Central memory CD8-positive, alpha-beta T cell (primary cell): ENCODE measurements around the gene C10orf95.
A peak's percentile ranks its signal among the peaks of the same experiment; 100 is the strongest.

Experiments used
- ATAC-seq: fragments of 150-1000 bp; cut with Tn5 transposase; replicated peaks from 2 replicates; pipeline ENCODE4 v1.10.0; 2022; ENCODE audit warnings: mild to moderate bottlenecking, moderate FRiP score, moderate number of reproducible peaks; ENCODE audit not compliant: poor library complexity, severe bottlenecking; ENCODE audit errors: extremely low read depth
- DNase-seq, 2 donors: peaks; one replicate each; pipeline ENCODE4 v3.0.0; 2021; ENCODE audit warnings: low spot score in 2 of 2
- H3K27ac Mint-ChIP-seq: one replicate; pipeline ENCODE4 v1.8.0; 2022; ENCODE audit warnings: low read depth, mild to moderate bottlenecking, moderate library complexity, mixed read lengths
- H3K27me3 Mint-ChIP-seq: one replicate; pipeline ENCODE4 v1.8.0; 2022; ENCODE audit warnings: mixed read lengths
- H3K36me3 Mint-ChIP-seq: one replicate; pipeline ENCODE4 v1.8.0; 2022; ENCODE audit warnings: mild to moderate bottlenecking, moderate library complexity, mixed read lengths; ENCODE audit not compliant: insufficient read depth
- H3K4me1 Mint-ChIP-seq: one replicate; pipeline ENCODE4 v1.8.0; 2022; ENCODE audit warnings: mixed read lengths
- H3K4me3 Mint-ChIP-seq: one replicate; pipeline ENCODE4 v1.8.0; 2022; ENCODE audit warnings: mild to moderate bottlenecking, moderate library complexity, mixed read lengths
- H3K9me3 Mint-ChIP-seq: one replicate; pipeline ENCODE4 v1.8.0; 2022; ENCODE audit warnings: mixed read lengths

The C10orf95 gene

GRCh38 chr10:102414749-102415148, 36.6 kb downstream of the C10orf95 start:
- DNase-seq (no peak), ATAC-seq (no peak)
- H3K36me3 Mint-ChIP-seq, result peaks cover 10% of the 10 kb centered on the region
- H3K27me3 Mint-ChIP-seq, result peaks cover 82% of the 10 kb centered on the region
- H3K9me3 Mint-ChIP-seq, result no peaks in the 10 kb centered on the region
- no peak overlapping the region for H3K27ac Mint-ChIP-seq
- H3K4me1 Mint-ChIP-seq, result peaks cover 18% of the 10 kb centered on the region
- H3K4me3 Mint-ChIP-seq, result no peak overlapping the region

GRCh38 chr10:102413806-102414561, 37.4 kb downstream of the C10orf95 start:
- Mint-ChIP-seq H3K4me3 (no peak overlapping the region), H3K27me3 (peaks cover 89% of the 10 kb centered on the region), H3K4me1 (peaks cover 16% of the 10 kb centered on the region), H3K9me3 (no peaks in the 10 kb centered on the region), H3K36me3 (peaks cover 11% of the 10 kb centered on the region), H3K27ac (no peak overlapping the region)
- ATAC-seq (no peak), DNase-seq (no peak)

- Mint-ChIP-seq H3K4me3 (no peak overlapping the region), H3K4me1 (peaks cover 20% of the 10 kb centered on the region), H3K27me3 (peaks cover 92% of the 10 kb centered on the region), H3K36me3 (peaks cover 13% of the 10 kb centered on the region), H3K9me3 (no peaks in the 10 kb centered on the region), H3K27ac (no peak overlapping the region)
- ATAC-seq, result no peak
- no peak for DNase-seq
Measured at GRCh38 chr10:102413053-102413705, 38.2 kb downstream of the C10orf95 start.

GRCh38 chr10:102412293-102412692, 39.0 kb downstream of the C10orf95 start:
- Mint-ChIP-seq H3K4me3 (no peak overlapping the region), H3K27ac (no peak overlapping the region), H3K9me3 (no peaks in the 10 kb centered on the region), H3K27me3 (peaks cover 92% of the 10 kb centered on the region), H3K4me1 (peaks cover 22% of the 10 kb centered on the region), H3K36me3 (peaks cover 14% of the 10 kb centered on the region)
- no peak for DNase-seq
- ATAC-seq, result no peak

- Mint-ChIP-seq H3K27me3 (peaks cover 88% of the 10 kb centered on the region), H3K4me1 (peaks cover 22% of the 10 kb centered on the region), H3K27ac (no peak overlapping the region), H3K4me3 (peak overlapping the region; percentile 57), H3K36me3 (peaks cover 11% of the 10 kb centered on the region), H3K9me3 (no peaks in the 10 kb centered on the region)
- DNase-seq (no peak), ATAC-seq (no peak)
Measured at GRCh38 chr10:102411341-102412255, 39.7 kb downstream of the C10orf95 start.

- no peak for DNase-seq
- Mint-ChIP-seq H3K27ac (no peak overlapping the region), H3K4me3 (peak overlapping the region; percentile 57), H3K9me3 (no peaks in the 10 kb centered on the region), H3K27me3 (peaks cover 77% of the 10 kb centered on the region), H3K4me1 (peaks cover 22% of the 10 kb centered on the region), H3K36me3 (peaks cover 17% of the 10 kb centered on the region)
- ATAC-seq, result no peak
Measured at GRCh38 chr10:102410429-102411073, 40.8 kb downstream of the C10orf95 start.

- no peak for DNase-seq
- Mint-ChIP-seq H3K27me3 (peaks cover 70% of the 10 kb centered on the region), H3K4me3 (peak overlapping the region; percentile 70), H3K4me1 (peaks cover 22% of the 10 kb centered on the region), H3K36me3 (peaks cover 23% of the 10 kb centered on the region), H3K9me3 (no peaks in the 10 kb centered on the region), H3K27ac (no peak overlapping the region)
- no peak for ATAC-seq
Measured at GRCh38 chr10:102409604-102410428, 41.5 kb downstream of the C10orf95 start.

- no peak for DNase-seq
- Mint-ChIP-seq H3K4me3 (peak overlapping the region; percentile 70), H3K36me3 (peaks cover 26% of the 10 kb centered on the region), H3K4me1 (peaks cover 22% of the 10 kb centered on the region), H3K27ac (no peak overlapping the region), H3K27me3 (peaks cover 61% of the 10 kb centered on the region), H3K9me3 (no peaks in the 10 kb centered on the region)
- ATAC-seq, result peak; percentile 35
Measured at GRCh38 chr10:102408728-102409603, 42.4 kb downstream of the C10orf95 start.

GRCh38 chr10:102408131-102408727, 43.1 kb downstream of the C10orf95 start:
- no peak for ATAC-seq
- H3K4me1 Mint-ChIP-seq, result peaks cover 22% of the 10 kb centered on the region
- peak overlapping the region; percentile 55 for H3K4me3 Mint-ChIP-seq
- peaks cover 58% of the 10 kb centered on the region for H3K27me3 Mint-ChIP-seq
- H3K27ac Mint-ChIP-seq, result no peak overlapping the region
- peaks cover 29% of the 10 kb centered on the region for H3K36me3 Mint-ChIP-seq
- DNase-seq, result no peak
- no peaks in the 10 kb centered on the region for H3K9me3 Mint-ChIP-seq

GRCh38 chr10:102407425-102408130, 43.8 kb downstream of the C10orf95 start:
- no peak overlapping the region for H3K27ac Mint-ChIP-seq
- peaks cover 22% of the 10 kb centered on the region for H3K4me1 Mint-ChIP-seq
- H3K9me3 Mint-ChIP-seq, result no peaks in the 10 kb centered on the region
- peak overlapping the region; percentile 55 for H3K4me3 Mint-ChIP-seq
- H3K27me3 Mint-ChIP-seq, result peaks cover 51% of the 10 kb centered on the region
- DNase-seq, result no peak
- no peak for ATAC-seq
- peaks cover 30% of the 10 kb centered on the region for H3K36me3 Mint-ChIP-seq
